Measurements from ENCODE around the gene SLC25A39.

DNA sequence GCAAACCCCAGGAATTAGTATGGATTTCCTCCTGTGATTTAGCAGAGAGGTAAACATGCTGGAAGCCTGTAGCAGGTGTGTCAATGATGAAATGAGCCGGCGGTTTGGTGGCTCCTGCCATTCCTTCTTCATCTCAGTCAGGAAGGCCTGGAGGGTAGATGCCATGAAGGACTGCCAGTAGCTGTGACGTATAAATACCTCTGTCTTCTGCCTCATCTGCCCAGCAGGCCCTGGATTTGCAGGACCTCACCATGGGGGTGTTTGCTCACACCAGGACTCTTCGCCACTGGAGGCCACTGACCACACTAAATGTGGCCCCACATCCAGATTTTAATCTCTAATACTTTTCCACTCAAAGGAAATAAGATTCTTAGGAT, 40.6 kb downstream of the SLC25A39 start:
- TF ChIP-seq, protein P1, sequence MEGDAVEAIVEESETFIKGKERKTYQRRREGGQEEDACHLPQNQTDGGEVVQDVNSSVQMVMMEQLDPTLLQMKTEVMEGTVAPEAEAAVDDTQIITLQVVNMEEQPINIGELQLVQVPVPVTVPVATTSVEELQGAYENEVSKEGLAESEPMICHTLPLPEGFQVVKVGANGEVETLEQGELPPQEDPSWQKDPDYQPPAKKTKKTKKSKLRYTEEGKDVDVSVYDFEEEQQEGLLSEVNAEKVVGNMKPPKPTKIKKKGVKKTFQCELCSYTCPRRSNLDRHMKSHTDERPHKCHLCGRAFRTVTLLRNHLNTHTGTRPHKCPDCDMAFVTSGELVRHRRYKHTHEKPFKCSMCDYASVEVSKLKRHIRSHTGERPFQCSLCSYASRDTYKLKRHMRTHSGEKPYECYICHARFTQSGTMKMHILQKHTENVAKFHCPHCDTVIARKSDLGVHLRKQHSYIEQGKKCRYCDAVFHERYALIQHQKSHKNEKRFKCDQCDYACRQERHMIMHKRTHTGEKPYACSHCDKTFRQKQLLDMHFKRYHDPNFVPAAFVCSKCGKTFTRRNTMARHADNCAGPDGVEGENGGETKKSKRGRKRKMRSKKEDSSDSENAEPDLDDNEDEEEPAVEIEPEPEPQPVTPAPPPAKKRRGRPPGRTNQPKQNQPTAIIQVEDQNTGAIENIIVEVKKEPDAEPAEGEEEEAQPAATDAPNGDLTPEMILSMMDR (IDR thresholded peaks at IDR 0.05), result no peak
- no peak for TF ChIP-seq ZFX (IDR thresholded peaks at IDR 0.05; ENCODE audit: borderline replicate concordance)
